Measurements from ENCODE around the gene ANO9.
"Not testable (repeated sequence)": the region's sequence is repeated elsewhere in the genome, so short reads cannot be mapped to it uniquely, and the experiment has no call there.

Gene ANO9

GRCh38 chr11:437228-437870, 4.5 kb downstream of the ANO9 start:
- no peak for DNase-seq (ENCODE audit: low read depth in 3 of 3, low spot score in 1 of 3)

DNA sequence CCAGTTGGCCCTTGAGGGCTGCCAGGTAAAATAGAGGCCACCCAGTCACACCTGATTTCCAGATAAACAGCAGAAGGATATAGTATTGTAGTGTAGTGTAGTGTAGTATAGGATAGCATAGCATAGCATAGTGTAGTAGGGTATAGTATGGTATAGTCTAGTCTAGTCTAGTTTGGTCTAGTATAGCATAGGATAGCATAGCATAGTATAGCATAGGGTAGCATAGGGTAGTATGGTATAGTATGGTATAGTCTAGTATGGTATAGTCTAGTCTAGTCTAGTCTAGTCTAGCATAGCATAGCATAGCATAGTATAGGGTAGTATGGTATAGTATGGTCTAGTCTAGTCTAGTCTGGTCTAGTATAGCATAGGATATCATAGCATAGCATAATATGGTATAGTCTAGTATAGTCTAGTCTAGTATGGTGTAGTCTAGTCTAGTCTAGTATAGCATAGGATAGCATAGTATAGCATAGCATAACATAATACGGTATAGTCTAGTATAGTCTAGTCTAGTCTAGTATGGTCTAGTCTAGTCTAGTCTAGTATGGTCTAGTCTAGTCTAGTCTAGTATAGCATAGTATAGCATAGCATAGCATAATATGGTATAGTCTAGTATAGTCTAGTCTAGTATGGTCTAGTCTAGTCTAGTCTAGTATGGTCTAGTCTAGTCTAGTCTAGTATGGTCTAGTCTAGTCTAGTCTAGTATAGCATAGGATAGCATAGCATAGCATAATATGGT, 6.6 kb downstream of the ANO9 start:
- not testable (repeated sequence) for DNase-seq (ENCODE audit: low read depth in 3 of 3, low spot score in 1 of 3)

GRCh38 chr11:434496-434895, 7.3 kb downstream of the ANO9 start:
- DNase-seq (ENCODE audit: low read depth in 3 of 3, low spot score in 1 of 3), result no peak

GRCh38 chr11:433641-434040, 8.2 kb downstream of the ANO9 start:
- DNase-seq (ENCODE audit: low read depth in 3 of 3, low spot score in 1 of 3), result no peak

GRCh38 chr11:433111-433510, 8.7 kb downstream of the ANO9 start:
- no peak for DNase-seq (ENCODE audit: low read depth in 3 of 3, low spot score in 1 of 3)

GRCh38 chr11:432501-433100, 9.2 kb downstream of the ANO9 start:
- DNase-seq (ENCODE audit: low read depth in 3 of 3, low spot score in 1 of 3), result no peak

DNA sequence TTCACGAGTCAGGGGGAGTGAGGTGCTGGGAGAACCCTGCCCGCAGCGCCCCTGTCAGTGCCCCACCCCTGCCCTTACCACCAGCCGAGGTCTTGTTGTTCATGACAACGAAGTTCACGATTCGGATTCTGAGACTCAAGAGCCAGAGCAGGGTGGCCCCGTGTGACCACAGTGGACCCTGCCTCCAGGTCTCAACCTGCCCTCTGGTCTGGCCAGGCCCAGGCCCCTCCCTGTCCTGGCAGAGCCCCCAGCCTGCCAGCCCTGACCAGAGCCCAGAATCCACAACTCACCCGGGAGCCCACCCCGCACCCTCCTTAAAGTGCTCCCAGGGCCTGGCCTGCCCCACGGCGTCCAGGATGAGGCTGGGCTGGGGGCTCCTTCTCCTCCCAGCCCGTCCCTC, 9.9 kb downstream of the ANO9 start:
- DNase-seq (ENCODE audit: low read depth in 3 of 3, low spot score in 1 of 3), result no peak

DNA sequence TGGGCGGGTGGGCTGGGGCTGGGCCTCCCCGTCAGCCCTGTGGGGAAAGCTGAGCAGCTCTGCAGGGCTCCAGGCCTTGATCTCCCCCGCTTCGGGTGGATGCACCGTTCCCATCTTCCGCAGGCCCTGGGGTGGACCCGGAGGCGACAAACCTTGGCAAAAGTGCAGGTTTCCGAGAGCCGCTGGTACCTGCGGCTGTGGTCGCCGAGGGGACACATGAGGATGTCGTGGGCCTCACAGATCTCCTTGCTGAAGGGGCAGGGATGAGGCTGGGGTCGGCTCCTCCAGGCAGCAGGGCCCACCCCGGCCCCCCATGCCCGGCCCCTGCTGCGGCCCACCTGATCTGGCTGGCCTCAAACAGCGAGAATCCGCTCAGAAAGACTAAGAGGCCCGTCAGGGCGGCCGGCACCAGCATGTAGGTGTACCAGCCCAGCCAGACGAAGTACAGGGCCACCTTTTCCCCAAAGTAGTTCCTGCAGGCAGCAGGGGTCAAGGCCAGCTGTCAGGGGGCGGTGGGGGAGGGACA, 11.8 kb downstream of the ANO9 start:
- DNase-seq (ENCODE audit: low read depth in 3 of 3, low spot score in 1 of 3), result no peak

DNA sequence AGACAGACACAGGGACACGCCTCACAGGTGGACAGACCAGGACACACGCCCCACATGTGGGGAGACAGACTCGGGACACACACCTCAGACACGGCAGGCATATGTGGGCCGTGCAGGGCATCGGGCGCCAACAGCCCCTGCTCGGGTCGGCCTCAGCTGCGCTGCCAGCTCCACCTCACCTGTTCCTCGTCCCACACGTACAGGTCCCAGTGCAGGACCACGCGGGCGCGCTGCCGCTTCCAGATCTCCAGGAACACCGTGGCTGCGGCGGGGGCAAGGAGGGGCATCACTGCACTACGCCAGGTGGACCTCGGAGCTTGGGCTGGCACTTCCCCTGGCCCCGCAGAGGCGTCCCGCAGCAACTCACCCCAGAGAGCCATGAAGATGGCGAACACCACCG, 12.4 kb downstream of the ANO9 start:
- no peak for DNase-seq (ENCODE audit: low read depth in 3 of 3, low spot score in 1 of 3)

DNA sequence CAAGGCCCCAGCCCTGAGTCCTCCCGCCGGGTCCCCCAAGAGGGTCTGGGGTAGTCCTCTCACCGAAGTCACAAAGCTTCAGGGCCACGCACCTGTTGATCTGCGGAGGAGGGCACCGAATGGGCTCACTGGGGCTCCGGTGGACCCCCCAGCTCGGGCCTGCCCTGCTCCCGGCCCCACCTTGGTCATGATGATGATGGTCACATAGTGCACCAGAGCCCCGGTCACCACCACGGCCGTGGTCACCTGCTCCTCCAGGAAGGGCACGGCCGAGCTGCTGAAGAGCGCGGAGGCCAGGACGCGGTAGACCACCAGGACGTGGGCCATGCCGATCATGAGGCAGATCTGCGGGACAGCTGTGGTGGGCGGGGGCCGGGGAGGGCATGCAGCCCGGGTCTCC, 13.5 kb downstream of the ANO9 start:
- no peak for DNase-seq (ENCODE audit: low read depth in 3 of 3, low spot score in 1 of 3)

DNA sequence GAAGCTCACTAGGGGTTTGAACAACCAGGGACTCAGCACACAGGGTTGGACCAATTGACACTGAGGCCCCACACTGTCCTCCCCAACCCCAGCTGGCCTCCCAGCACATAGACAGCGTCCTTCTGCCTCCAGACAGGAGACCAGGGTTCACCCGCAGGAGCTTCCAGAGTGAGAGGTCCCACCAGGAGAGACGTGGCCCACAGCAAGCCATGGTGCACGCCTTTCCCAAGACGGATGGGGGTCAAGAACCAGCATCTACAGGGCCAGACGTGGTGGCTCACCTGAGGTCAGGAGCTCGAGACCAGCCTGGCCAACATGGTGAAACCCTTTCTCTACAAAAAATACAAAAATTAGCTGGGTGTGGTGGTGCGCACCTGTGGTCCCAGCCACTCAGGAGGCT, 15.0 kb downstream of the ANO9 start:
- DNase-seq (ENCODE audit: low read depth in 3 of 3, low spot score in 1 of 3), result no peak

- DNase-seq (ENCODE audit: low read depth in 3 of 3, low spot score in 1 of 3), result no peak
Observed at GRCh38 chr11:425301-425700, 16.5 kb downstream of the ANO9 start.

DNA sequence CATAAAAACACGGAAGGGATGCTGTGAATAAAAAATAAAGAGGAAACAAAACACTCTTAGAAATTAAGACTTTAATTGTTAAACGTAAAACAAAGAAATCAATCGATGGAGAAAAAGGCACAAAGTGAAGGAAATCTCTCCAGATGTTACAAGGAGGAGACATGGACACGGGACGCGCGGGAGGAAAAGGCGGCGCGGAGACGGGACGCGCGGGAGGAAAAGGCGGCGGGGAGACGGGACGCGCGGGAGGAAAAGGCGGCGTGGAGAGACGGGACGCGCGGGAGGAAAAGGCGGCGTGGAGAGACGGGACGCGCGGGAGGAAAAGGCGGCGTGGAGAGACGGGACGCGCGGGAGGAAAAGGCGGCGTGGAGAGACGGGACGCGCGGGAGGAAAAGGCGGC, 17.0 kb downstream of the ANO9 start:
- DNase-seq (ENCODE audit: low read depth in 3 of 3, low spot score in 1 of 3), result not testable (repeated sequence)

GRCh38 chr11:424232-424631, 17.6 kb downstream of the ANO9 start:
- no peak for DNase-seq (ENCODE audit: low read depth in 3 of 3, low spot score in 1 of 3)

GRCh38 chr11:422249-422656, 19.6 kb downstream of the ANO9 start:
- no peak for DNase-seq (ENCODE audit: low read depth in 3 of 3, low spot score in 1 of 3)

GRCh38 chr11:420911-421321, 20.9 kb downstream of the ANO9 start:
- no peak for DNase-seq (ENCODE audit: low read depth in 3 of 3, low spot score in 1 of 3)

- no peak for DNase-seq (ENCODE audit: low read depth in 3 of 3, low spot score in 1 of 3)
Observed at GRCh38 chr11:420054-420910, 21.5 kb downstream of the ANO9 start.

- DNase-seq (ENCODE audit: low read depth in 3 of 3, low spot score in 1 of 3), result no peak
Observed at GRCh38 chr11:419248-420005, 22.4 kb downstream of the ANO9 start.

- no peak for DNase-seq (ENCODE audit: low read depth in 3 of 3, low spot score in 1 of 3)
Observed at GRCh38 chr11:418343-419247, 23.2 kb downstream of the ANO9 start.

Data from stimulated activated CD4-positive, alpha-beta T cell treated with anti-CD3 and anti-CD28 coated beads, TNF-alpha, amount 100 ng/mL, for 1 hour (primary cell).